K562 (cell line): ENCODE results near the gene CFAP58.

Experiments used
- CTCF ChIP-seq, 3 experiments: IDR thresholded peaks in 2 of 3; conservative IDR thresholded peaks in 1 of 3; 2 replicates each; pipeline ENCODE4 v1.5.1; 2011 to 2012; ENCODE audit warnings: low read length in 3 of 3, mild to moderate bottlenecking in 3 of 3, control low read depth in 2 of 3, improper control_type of control experiment in 1 of 3, inconsistent platforms in 1 of 3, low read depth in 1 of 3, mixed read lengths in 1 of 3, moderate library complexity in 1 of 3; ENCODE audit not compliant: insufficient read depth in 2 of 3
- HMGXB4 ChIP-seq: sonication (generic); formaldehyde crosslinking; IDR thresholded peaks from 2 replicates; pipeline ENCODE4 v1.8.1; 2023; ENCODE audit warnings: mild to moderate bottlenecking, missing genetic modification reagents
- TRIM25 ChIP-seq: fragments of 450-650 bp; IDR thresholded peaks from 2 replicates; pipeline ENCODE4 v1.7.0; 2016; ENCODE audit warnings: borderline replicate concordance

- TF ChIP-seq CTCF (IDR thresholded peaks at IDR 0.05 in 2 of 3, conservative IDR thresholded peaks at IDR 0.05 in 1 of 3; ENCODE audit: insufficient read depth in 2 of 3, low read depth in 1 of 3, low read length in 3 of 3) (no peak), TRIM25 (no peak), HMGXB4 (CRISPR knock-in tag) (no peak)
These were observed 22.3 kb upstream of the CFAP58 start for GRCh38 chr10:104331208-104331838.
